Sciatic nerve (tissue), 2 donors: Measurements from ENCODE around the gene C2CD4C. TPM values are rescaled to one million over a fixed set of nuclear protein-coding genes. Genes with fewer than 3 reads are reported as not detected.
"Not testable (repeated sequence)": the region's sequence is repeated elsewhere in the genome, so short reads cannot be mapped to it uniquely, and the experiment has no call there.

Source experiments
- ATAC-seq: fragments of 200-7000 bp; cut with Tn5 transposase; one replicate; pipeline ENCODE4 v1.9.1; 2020; ENCODE audit warnings: mild to moderate bottlenecking, moderate library complexity
- DNase-seq: peaks from one replicate; pipeline ENCODE4 v3.0.0-alpha.2; 2020; ENCODE audit warnings: low spot score
- intact Hi-C: fragments of 100-400 bp; cut with DNase I; formaldehyde crosslinking; loops from one replicate; pipeline ENCODE4 v1.14.2; 2022
- total RNA-seq: library from RNA; stranded (reverse); fragmentation: NEBNext Ultra II Directional; extraction: Animal tissue kit (Norgen Biotek cat#: 25700); gene quantifications from one replicate; pipeline ENCODE4 v1.2.1, GENCODE V29; 2021
- donor health status: DM: no; HTN: no; CAD: no.
- donor health status: DM: no; HTN: no; CAD: no.

C2CD4C gene
- total RNA-seq, 1 donor from 2014 or later = 2.8 TPM

DNA sequence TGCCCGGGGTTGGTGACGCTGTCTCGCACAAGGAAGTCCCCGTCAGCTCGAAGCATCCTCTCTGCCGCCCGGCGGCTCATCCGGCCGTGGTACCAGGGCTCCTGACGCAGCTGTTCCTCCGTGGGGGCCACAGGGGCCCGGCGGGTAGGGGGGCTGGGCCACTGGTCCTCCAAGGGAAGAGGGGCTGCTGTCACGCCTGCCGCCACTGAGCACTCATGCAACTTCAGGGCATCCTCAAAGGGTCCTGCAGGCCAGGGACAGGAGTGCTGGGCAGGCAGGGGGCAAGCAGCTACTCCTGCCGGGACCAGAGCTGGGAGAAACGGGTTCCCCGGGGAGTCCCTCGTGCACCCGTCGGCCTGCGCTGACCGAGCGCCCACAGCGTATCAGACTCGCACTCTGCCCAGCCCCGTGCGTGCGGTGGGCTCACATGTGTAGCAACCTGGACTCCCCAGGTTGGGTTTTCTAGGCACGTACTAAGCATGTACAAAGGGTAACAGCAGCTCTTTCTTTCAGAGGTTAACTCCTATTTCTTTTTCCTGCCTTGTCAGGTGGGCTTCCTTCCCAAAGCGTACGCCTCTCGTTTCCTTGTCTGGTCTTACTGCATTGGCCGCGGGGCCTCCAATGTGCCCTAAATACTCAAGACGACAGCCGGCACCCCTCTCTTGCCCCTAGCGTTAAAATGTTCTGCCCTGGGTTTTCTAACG is 13.4 kb upstream of the C2CD4C start:
- no peak for ATAC-seq
- intact Hi-C loops = no loop called here
- DNase-seq = no peak

DNA sequence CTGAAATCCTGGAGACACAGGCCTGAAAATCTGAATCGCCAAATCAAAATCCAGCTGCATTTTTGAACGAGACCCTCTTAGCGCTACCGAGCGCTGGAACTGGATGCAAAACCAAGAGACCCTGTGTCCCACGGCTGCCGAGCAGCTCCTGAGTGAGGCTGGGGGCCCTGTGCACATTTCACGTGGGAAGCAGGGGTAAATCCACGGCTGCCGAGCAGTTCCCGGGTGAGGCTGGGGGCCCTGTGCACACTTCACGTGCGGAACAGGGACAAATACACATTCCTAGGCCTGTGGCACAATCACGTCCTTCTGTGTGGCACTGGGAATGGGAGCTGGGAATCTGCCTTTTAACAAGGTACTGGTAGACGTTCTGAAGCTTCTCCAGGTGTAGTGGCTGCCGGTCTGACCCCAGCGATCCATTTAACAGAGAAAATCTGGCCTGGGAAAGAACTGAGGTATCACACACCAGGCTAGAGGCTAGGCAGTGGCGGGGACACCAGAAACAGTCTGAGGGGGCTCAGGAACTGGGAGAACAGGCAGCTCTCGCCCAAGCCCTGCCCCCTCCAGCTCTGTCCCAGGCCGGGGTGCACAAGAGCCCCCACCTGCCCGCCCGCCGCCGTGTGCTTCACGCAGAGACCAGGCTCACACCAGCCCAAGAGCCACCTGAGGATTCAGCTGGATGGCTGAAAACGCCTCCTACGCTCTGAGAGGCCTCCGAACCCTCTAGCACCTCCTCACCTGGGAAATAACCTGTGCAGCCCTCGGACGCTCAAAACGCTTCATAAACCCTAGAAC is 11.0 kb upstream of the C2CD4C start:
- ATAC-seq (no peak), DNase-seq (no peak)
- intact Hi-C loops = no loop called here

DNA sequence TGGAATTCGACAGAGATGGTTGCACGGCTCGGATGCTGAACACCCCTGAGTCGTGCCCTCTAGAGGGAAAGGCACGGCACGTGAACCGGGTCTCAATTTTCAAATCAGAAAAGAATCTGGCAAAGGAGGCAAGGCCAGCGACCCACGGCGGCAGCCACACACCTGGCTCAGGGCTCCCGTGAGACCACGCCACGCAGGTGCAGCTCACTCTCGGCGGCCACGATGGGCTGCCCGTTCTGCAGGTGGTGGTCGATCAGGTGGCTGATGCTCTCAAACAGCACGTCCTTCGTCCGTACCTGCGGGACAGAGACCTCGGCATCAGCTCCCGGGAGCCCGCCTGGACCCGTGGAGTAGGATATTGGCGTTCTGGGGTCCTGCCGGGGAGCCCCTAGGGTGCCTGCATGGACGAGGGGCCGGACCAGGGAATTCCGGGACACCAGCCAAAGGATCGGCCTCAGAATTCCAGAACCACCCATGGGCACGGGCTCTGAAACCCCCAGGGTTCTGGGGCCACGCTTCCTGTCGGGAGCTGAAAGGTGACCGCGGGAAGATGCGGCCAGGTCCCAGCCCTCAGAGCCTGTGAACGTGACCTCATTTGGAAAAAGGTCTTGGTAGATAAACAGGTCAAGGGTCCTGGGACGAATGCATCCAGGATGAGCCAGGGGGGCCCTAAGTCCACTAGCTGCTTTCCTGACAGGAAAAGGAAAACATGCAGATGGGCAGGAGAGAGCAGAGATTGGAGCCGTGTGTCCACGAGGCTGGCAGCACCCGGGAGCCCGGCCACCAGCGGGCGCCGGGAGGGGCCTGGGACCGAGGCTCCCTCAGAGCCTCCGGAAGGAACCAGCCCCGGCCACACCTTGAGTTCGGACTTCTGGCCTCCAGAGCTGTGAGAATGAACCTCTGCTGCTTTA is 10.1 kb upstream of the C2CD4C start:
- intact Hi-C loops = no loop called here
- ATAC-seq = peak; percentile 61
- no peak for DNase-seq

DNA sequence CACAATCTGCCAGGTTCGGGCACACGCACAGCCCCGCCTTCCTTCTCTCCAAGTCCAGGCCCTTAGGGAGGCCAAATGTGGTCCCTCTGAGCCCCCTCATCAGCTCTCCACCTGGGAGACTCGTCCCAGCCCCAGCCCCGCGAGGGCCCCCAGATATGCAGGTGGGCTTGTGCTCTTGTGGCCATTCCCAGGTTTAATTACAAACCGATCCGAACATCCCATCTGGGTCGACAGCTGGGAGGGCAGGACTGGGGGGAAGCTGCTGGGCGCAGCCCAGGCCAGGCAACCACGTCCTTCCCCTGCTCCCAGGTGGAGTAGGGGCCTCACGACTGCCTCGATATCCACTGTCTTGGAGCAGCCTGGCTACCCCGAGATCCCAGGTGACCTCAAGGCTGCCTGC is 7.5 kb upstream of the C2CD4C start:
- intact Hi-C loops = no loop called here
- ATAC-seq (no peak), DNase-seq (no peak)

DNA sequence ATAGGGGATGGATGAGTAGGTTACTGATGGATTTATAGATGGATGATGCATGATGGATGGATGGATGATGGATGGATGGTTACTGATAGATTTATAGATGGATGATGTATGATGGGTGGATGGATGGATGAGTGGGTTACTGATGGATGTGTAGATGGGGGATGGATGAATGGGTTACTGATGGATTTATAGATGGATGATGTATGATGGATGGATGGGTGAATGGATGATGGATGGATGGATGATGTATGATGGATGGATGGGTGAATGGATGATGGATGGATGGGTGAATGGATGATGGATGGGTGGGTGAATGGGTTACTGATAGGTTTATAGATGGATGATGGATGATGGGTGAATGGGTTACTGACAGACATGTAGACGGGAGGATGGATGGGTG is 6.3 kb upstream of the C2CD4C start:
- DNase-seq (no peak), ATAC-seq (no peak)
- intact Hi-C loops = no loop called here

DNA sequence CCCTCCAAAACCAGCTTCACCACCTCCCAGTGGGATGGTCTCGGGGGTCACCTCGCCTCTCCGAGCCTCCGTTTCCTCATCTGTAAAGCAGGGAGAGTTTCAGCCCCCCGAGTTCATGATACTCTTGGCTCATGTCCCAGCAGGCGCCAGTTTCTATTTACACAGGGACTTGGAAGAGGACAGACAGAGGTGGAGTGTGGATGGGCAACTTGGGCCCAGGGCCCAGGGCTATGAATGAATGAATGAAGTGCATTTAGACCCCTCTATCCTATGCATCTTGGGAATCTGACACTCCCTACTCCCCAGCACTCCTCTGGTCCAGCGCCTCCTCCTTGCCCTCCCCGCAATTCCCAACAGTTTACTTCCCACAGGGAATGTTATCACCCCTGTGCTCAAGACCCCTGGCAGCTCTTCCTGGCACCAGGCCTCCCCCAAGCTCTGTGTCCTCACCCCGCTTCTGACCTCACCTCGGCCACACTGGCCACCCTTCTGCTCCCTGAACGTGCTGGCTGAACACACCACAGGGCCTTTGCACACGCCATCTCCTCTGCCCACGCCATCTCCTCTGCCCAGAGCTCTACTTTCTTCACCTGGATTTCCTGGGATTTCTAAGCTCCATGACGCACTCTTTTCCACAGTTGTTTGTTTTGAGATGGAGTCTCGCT is 4.9 kb upstream of the C2CD4C start:
- no peak for DNase-seq
- no peak for ATAC-seq
- intact Hi-C loops = no loop called here

DNA sequence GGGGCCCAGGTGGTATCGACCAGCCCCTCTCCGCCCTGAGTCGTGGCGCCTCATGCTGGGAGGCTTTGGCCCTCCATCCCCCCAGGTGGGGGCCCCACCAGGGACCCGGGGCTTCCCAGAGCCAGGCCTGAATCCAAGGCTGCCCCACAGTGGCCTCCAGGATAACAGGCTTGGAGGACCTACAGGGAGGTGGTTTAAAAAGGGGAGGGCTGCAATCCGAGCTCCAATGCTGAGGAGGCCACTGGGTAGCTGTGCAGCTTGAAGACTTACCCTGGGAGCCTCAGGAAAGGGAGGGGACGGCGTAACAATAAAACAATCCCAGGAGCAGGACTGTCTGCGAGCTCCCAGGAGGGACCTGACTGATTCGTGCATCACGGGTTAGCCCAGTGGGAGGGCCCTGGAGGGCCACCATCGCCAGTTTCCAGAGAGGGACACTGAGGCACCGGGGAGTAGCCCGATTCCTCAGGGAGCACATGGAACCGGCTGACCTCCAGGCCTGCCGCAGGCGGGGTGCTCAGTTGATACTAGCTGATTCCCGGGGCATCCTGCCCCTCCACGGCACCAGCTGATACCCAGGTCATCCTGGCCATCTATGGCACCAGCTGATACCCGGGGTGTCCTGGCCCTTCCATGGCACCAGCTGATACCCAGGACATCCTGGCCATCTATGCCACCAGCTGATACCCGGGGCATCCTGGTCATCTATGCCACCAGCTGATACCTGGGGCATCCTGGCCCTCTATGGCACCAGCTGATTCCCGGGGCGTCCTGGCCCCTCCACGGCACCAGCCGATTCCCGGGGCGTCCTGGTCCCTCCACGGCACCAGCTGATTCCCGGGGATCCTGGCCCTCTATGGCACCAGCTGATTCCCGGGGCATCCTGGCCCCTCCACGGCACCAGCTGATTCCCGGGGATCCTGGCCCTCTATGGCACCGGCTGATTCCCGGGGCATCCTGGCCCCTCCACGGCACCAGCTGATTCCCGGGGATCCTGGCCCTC is 3.7 kb upstream of the C2CD4C start:
- intact Hi-C loops = no loop called here
- DNase-seq = no peak
- no peak for ATAC-seq

DNA sequence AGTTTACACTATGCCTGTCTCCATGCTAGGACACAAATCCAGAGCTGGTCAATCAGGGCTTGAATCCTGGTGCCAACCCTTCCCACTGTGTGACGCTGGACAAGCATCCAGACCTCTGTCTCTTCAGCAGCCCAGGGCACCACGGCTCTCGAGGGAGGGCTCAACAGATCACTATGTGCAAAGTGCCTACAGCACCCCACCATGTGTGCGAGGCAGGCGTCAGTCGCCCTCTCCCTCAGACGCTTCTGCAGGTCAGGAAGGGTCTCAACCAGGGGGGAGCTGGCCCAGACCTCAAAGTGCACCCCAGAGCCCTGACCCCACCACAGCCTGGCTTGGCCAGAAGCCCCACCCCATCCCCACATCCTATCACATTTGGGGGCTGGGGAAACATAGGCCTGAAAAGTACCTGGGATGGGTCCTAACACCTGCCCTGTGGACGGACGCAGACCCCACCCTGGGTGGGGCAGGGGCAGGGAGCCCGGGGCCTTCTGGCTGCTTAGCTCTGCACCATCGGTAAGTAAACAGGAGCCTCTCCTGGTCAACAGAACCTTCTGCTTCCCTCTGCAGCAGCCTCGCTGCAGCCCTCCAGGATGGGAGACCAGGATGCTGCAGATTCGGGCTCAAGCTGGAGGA is 2.9 kb upstream of the C2CD4C start:
- DNase-seq = no peak
- no peak for ATAC-seq
- intact Hi-C loops = no loop called here

DNA sequence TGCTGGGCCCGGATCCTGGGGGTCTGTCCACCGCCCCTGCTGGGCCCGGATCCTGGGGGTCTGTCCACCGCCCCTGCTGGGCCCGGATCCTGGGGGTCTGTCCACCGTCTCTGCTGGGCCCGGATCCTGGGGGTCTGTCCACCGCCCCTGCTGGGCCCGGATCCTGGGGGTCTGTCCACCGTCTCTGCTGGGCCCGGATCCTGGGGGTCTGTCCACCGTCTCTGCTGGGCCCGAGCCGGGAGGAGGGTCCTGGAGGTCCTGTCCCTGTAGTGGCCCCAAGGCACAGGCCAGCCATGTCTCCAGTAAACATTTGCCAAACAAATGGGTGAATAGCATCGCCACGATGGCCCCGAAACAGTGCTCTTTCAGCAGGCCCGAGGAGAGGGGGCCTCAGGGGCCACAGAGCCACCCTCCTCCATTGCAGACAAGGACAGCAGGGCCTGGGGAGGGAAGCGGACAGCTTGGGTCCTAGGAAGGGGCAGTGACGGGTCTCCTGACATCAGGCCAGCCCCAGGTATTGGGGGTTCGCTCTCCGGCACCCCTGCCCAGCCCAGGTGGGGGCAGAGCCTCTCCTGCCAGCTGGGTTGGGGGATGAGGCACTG is 2.3 kb upstream of the C2CD4C start:
- intact Hi-C loops, ATAC-seq: not testable (repeated sequence)
- peak; percentile 35 for DNase-seq

DNA sequence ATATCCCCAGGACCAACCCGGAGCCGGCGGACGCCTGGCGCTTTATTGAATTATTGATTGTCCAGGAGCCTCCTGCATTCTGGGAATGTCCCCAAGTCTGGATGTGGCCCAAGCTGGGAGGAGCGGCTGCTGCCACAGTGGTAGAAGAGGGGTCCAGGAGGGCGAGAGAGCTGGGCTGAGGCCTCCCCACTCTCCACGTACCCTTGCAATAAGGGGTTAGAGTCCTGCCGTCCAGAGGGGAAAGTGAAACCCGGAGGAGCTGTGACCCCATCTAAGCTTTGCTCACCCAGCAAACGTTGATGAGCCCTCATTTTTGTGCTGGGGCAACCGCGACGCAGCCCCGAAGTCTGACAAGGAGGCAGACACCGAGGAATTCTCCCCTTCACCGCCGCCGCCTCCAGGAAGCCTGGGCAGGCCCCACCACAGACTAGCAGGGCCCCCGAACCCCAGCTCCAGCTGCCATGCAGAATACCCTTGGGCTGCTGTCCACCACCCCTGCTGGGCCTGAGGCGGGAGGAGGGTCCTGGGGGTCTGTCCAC is 1.4 kb upstream of the C2CD4C start:
- peak; percentile 45 for DNase-seq
- intact Hi-C loops = no loop called here
- ATAC-seq = no peak

DNA sequence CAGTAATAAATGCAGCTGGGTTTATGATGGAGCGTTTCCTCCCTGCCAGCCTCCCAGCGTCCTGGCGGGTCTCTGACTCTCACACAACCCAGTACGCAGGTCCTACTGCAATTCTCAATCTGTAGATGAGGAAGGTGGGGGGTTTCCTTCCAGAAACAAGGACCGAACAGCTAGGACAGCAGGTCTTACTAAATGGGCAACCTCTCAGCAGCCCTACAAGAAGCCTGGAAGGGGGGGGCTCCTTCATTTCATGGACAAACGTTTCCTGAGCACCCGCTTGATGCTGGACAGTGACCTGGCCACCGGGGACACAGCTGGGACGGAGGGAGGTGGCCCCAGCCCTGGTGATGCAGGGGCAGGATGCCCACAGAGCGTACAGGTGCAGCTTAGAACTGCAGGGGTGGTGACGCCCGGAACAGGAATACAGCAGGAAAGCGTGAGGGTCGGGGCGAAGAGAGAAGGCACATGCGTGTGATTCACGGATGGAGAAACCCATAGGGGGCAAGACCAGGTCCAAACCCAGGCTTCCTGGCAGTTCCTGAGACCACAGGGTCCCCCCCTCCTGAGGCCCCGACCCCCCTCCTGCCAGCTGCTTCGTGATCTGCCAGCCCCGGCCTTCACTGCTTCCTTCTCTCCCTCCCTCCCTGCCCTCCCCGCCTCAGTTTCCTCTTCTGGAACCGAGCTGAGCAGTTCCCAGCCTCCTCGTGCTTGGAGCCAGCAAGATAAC is 732 bp upstream of the C2CD4C start:
- ATAC-seq = no peak
- peak; percentile 50 for DNase-seq
- intact Hi-C loops = no loop called here

DNA sequence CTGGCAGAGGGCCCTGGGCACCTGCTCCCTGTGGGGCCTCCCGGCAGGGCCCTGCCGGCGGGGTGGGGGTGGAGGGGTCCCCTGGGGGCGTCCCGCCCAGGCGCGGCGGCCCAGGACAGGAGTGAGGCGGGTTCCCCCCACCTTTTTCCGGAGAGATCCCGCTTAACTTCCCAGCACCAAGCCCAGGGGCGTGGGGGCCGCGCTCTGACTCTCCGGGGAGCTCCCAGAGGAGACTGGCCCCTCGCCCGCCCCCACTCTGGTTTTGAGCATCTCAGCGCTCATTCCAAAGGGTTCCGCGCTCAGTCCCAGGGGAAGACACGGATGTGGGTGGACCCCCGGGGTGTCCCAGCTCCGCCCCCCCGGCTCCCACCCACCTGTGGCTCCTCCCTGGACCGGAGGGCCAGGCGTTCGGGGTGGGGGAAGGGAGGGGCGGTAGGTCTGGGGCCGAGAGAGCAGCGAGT is 476 bp downstream of the C2CD4C start:
- intact Hi-C loops = no loop called here
- DNase-seq (peak; percentile 58), ATAC-seq (no peak)

DNA sequence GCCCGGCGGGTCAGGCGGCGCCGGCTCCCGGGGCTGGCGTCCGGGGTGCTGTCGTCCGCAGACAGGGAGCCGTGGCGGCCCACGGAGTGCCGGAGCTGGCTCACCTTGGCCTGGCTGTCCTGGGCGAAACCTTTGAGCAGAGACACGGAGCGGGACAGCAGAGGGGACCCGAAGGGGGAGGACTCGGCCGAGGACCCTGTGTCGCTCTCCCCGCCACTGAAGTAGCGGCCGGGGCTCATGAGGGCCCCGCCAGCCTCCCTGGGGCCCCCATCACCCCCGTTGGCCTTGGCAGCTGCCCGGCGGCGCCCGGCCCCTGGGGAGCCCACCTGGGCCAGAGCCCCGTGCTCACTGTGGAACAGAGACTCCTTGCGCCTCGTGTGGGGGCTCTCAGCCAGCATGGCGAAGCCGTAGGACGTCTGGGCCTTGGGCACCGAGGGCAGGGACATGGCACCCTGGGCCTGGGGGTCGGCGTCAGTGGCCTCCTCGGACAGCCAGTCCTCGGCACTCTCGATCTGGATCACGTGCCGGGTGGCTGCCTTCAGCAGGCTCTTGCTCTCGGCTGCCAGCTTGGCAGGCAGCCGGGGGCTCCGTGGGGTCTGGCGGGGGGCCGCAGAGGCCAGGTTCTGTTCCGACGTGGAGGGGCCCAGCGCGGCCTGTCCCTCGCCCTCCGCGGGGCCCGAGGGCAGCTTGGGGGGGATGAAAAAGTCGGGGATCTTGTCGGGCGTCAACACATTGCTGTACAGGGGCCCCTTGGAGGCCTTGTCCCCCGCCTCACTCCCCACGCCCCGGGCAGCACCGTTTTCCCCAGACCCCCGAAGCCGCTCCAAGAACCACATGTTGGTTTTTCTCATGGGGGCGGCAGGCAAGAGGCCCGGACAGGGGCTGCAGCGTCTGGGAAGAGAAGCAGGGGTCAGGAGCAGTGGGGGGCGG is 1.2 kb downstream of the C2CD4C start:
- no peak for ATAC-seq
- intact Hi-C loops = no loop called here
- DNase-seq = peak; percentile 52

DNA sequence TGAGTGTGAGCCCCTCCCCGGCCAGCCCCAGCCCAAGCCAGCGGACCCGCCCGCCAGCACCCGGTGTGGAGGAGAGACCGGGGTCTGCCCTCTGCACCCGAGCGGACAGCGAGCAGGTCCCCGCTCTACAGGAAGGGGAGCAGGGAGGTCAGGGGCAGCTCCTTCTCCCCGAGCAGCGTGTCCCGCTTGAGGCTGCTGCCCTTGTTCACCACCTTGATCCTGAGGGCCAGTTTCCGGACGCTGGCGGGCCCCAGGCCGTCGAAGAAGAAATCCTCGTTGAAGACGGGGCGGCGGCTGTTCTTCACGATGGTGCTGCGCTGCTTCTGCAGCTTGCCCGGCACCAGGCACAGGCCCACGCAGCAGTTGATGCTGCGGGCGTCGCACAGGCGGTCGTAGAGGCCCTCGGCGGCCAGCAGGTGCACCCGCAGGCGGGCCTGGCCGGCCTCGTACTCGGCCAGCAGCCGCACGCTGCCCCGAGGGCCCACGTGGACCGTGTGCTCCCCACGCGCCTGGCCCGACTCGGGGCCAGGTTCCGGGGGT is 1.9 kb downstream of the C2CD4C start:
- intact Hi-C loops = no loop called here
- DNase-seq = peak; percentile 50
- no peak for ATAC-seq
